8988T (cell line): ENCODE results near the gene ILK.

ENCODE experiments used
- DNase-seq: peaks from one replicate; pipeline ENCODE4 v3.0.0; 2011

ILK gene

DNA sequence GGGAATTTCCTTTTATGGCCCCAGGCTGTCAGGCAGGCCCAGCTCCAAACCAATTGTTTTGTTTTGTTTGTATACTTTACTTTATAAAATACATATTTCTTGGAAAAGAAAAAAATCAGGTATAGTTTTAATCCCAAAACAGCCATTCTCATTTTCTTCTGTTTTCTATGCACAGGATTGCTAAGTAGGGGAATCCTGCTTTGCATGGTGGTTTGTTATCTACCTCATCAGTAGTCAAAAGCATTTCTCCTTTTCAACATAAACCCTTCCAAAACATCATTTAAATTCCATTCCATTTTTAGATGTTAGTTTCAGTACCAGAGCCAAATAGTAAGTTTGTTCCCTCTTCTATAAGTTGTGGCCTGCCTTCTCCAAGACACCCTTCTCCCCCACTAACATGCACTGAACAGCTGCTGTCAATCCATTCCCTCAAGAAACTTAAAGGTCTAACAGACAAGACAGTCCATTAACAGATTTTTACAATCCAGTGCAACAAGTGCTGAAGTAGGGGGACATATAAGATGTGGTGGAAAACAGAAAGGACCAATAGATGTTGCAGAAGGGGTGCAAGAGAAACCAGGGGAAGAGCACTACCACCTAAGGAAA lies 3.7 kb downstream of the ILK start:
- DNase-seq = no peak

DNA sequence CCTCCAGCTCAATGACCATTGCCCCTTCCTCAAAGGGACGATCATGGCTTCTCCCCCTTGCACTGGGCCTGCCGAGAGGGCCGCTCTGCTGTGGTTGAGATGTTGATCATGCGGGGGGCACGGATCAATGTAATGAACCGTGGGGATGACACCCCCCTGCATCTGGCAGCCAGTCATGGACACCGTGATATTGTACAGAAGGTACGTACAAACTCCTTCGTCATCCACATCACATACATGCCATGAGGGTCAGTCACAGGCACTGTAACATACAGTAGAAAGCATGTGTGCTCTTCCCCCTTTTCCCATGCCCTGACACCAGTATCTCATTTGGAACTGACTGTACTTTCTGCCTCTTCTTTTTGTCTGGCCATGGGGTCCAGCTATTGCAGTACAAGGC lies 4.4 kb downstream of the ILK start:
- DNase-seq = no peak

DNA sequence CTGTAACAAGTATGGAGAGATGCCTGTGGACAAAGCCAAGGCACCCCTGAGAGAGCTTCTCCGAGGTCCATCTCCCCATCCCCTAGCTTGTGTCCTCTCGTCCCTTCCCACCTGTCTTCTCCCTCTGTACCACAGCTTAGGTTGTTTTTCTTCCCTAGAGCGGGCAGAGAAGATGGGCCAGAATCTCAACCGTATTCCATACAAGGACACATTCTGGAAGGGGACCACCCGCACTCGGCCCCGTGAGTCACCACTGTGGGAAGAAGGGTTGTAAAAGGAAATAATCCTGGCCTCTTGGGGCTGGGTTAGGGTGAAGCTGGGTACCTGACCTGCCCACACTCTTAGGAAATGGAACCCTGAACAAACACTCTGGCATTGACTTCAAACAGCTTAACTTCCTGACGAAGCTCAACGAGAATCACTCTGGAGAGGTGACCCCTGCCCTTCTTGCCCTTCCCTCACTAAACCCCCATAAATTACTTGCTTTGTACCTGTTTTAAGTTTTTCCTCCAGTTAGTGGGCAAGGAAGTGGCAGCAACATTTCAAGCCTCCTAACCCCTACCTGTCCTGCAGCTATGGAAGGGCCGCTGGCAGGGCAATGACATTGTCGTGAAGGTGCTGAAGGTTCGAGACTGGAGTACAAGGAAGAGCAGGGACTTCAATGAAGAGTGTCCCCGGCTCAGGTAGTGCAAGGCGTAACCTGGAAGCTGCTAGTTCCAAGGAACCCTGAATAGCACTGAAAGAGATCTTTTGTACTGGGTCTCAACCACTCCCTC lies 5.3 kb downstream of the ILK start:
- DNase-seq = no peak

DNA sequence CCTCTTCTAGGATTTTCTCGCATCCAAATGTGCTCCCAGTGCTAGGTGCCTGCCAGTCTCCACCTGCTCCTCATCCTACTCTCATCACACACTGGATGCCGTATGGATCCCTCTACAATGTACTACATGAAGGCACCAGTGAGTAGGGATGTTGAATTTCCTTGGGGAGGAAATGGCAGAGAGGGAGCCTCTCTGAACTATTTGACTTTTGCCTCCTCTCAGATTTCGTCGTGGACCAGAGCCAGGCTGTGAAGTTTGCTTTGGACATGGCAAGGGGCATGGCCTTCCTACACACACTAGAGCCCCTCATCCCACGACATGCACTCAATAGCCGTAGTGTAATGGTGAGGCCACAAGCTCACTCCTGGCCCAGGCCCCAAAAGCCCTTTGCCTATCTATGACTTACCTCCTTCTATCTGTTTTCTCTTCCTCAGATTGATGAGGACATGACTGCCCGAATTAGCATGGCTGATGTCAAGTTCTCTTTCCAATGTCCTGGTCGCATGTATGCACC lies 6.0 kb downstream of the ILK start:
- DNase-seq = no peak

DNA sequence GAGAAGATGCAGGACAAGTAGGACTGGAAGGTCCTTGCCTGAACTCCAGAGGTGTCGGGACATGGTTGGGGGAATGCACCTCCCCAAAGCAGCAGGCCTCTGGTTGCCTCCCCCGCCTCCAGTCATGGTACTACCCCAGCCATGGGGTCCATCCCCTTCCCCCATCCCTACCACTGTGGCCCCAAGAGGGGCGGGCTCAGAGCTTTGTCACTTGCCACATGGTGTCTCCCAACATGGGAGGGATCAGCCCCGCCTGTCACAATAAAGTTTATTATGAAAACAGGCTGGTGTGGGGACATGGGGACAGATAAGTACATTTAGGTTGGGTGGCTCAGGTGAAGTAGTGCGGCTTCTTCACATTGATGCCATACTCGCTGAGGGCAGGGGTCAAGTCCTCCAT lies 7.0 kb downstream of the ILK start:
- no peak for DNase-seq

DNA sequence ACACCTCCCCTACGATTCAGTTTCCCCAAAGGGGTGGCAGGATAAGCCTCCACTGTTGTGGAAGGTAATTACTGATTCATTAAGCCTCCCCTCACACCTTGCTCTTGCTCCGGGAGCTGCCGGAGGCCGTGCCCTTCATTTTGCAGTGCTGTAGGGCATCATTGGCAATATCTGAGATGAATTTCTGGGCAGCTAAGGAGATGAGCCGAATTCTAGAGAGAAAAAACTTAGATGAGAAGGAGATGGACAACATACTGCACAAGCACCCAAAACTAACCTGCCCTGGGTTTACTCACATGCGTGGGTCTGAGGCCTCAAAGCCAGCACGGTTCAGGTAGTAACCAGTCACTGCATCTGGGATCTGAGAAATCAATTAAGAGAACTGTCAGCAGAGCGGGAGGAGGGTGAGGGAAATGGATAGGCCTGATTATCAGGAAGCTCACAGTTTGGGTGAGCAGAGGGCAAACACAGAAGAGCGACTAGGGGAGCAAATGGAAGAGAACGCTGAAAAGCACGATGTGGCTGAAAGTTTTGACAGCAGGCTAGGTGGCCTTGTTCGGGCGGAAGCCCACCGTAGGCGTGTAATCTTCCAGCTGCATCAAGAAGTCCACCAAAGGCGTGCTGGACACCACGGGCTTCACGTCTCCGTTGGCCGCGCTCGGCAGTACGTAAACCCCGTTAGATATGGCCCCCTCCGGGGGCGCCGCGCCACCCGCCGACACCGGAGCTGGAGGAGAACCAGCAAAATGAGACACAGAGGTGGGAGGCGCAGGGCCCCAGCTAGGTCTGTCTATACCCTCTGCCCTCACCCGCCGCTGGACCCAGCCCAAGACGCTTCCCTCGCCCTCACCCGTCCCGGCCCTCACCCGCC lies 7.8 kb downstream of the ILK start:
- DNase-seq = no peak

DNA sequence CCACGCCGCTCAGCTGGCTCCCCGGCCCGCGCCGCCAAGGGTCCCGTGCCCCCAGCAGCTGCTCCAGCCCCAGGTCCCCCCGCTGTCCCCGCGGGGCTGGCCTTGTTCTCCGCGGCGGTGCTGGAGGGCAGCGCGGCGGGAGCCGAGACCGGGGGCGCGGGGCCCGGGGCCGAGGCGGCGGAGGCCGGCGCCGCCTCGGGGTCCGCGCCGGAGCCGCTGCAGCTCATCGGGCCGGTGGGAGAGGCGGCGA lies 8.3 kb downstream of the ILK start:
- no peak for DNase-seq

DNA sequence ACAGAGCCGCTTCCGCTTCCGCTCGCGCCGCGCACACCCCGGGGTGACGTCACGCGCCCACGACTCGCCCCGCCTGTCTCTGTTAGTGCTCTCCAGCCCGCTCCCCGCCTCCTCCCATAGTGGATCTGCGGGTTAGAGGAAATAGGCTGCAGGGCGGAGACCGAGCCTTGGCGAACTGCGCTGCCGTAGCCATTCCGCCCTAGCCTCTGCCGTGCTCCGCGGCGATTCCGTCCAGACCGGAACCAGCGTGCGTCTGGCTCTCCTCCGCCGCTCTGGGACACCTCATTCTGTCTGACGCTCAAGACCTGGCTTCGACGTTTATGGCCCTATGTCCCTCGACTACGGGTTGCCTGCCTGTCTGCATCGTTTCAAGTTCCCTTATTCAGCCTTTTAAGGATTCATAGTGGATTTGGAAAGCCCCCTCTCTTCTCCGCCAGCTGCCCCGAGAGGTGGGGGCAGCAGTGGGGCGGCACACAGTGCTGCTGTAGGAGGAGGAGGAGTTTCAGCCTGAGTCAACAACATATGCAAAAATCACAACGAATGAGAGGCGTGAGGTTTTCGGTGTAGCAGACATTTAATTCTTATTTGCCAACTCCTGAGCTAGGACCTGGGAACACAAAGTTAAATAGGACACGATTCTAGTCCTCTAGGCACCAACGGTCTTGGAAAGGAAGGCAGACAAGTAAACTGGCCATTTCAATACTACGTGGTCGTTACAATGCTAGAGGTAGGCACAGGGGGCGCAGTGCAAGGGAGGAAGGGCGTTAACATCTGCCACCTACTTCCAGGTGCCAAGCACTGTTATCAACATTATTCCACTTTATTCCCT lies 8.9 kb downstream of the ILK start, which contains the start of gene TAF10:
Gene TAF10 (minus strand): TSS at position 4 of the 829 bp plus-strand sequence. CDS start 27 bp downstream, outside the sequence.
- DNase-seq = peak; percentile 92

DNA sequence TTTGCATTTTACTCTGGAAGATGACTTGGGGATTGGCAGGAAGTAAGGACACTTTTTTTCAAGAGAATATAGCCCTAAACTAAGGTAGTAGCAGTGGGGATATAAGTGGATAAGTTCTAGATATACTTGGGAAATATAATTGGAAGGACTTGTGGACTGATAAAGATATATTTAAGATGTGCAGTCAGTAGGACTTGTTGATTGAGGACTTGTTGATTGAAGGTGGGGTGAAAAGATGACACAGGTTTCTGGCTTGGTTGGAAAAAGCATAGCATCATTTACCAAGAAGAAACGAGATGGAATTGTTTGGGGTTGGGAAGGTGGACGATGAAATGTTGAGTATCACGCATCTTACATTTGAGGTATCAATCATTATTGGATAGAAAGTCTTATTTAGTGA lies 9.9 kb downstream of the ILK start:
- no peak for DNase-seq

DNA sequence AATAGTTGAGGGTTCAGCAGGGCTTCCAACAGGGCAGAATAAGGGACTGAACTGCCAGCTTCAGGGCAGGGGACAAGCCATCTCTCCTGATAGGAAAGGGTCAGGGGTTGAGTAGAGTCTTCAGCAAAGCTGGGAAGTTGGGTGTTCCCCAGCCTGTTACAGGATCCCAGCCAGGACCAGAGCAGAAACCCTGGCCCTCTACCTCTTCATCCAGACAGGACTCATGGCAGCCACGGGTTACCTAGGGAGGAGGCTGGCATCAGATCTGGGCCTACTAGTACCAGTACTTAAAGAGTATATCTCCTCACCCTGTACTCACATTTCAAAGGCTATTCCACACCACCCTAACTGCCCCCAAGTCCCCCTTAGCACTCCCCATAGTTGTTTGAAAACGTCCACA lies 10.9 kb downstream of the ILK start:
- DNase-seq = no peak

DNA sequence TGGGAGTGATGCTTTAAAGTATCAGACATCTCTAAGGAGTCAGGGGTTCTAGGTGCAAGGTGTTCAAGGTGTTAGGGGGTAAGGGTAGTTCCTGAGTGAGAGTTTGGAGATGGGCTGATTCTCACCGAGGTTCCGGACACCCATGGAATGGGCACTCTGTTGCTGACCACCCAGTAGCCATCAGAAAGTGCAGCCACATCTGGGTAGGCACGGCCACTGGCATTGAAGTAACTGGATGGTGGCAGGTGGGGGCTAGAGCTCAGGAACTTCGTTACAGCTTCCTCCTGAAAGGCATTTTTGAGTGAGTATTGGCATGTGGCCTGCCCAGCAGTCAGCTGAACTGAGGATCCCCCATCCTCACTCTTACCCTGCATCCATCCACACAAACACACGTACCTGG lies 11.5 kb downstream of the ILK start:
- DNase-seq = no peak

DNA sequence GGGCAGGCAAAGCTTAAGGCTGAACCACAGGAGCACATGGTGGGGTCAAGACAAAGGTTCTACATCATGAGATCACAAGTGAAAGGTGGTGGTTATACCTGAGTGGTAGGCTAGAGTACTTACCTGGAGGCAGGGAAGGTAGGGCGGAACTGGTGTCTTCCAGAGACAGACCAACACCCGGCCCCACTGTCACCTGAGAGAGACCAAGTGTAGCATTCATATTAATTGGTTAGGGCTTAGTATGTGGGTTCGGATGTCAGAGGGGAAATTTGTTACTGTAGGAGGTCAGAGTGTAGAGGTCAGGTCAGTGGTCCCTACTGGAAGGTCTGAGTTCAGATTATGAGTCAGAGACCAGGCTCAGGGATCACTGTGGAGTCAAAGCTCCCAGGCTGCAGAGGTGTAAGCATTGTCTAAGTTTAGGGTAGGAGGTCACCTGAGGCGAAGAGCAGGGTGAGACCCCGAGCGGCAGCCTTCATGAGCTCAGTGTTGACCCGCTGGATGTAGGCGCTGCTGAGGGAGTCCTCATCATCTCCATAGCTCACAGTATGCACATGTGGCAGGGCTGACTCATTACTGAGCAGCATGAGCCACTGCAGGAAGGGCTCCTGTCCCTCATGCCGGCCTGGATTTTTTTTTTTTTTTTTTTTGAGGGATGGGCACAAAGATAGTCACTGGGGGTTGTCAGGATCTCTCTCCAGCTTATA lies 12.5 kb downstream of the ILK start:
- no peak for DNase-seq

DNA sequence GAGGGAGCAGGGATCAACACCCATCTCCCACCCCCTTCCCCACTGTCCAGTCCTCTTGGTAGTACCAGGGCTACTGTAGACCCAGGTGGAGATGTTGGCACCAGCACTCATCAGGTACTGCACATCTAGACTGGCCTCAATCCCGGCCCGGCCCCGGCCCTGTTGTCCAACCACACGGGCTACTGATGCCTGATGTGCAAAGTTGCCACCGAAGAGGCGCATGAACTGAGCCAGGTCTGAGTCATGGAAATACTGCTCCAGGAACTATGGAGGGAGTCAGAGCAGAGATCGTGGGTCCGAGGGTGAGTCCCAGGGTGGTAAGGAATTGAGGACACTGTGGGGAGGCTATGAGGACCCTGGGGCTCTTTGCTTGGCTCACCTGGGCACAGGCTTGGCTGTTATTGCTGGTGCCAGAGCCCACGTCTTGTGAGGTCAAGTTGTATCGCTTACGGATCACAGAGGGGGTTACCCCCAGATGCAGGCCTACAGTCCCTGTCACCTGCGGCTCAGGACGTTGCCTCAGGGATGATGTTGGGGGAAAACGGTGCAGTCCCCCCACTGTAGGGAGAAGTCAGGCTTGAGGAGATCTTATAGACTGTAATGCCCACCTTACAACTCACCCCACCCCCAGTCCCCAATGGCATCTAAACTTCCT lies 13.1 kb downstream of the ILK start:
- no peak for DNase-seq

DNA sequence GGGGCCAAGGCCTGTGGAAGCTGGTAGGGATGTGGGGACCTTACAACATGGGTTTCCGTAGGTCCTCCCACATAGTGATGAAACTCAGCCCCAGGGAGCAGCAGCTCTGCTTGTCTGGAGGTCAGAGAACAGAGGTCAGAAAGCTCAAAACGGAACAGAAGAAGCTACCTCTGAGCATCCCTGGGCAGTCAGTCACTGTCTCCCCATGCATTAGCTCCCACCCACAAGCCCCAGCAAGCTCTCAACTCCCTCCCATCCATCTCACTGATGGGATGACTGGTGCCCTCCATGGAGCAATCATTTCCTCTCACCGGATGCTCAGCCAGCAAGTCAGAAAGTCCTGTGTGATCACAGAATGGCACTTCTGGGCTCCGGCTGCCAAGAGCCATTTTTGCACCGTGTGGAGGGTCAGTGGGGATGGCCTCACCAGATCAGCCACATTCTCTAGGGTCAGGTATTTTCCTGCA lies 13.8 kb downstream of the ILK start:
- DNase-seq = no peak

DNA sequence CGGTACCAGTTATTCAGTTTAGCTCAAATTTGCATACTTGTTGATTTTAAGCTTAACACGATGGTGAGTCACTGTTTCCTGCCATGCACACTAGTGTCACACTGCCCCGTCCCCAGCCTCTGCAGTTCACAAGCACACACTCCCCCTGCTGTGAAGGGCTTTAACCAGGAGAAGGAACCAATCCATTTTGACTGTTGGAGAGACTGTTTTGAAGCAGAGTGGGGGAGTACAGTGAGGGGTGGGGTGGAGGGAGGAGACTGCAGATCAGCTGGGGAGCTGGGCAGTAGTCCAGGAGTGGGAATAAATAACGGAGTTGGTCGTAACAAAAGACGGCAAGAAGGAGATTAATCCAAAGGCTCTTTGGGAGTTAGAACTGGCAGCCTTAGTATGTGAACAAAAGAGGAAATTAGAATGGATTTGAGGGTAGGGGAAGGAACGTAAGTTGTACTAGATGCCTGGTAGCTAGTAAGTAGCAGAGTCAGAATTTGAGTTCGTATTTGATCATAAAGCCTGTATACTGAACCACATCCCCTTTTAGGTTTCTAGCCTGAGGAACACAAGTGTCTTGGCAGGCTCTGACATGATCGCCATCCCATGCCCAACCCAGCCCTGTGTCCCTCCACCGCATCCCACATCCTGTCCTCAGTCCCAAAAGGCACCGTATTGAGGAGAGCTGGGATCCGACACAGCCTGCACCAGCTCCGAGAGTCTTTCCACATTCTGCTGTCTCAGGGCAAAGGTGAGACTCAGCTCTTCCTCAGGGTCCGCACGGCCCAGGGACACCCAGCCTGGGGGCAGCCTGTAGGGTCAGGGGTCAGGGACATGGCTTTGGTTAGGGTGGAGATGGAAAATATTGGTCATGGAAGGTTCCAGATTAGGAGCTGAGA lies 14.8 kb downstream of the ILK start:
- DNase-seq = no peak

DNA sequence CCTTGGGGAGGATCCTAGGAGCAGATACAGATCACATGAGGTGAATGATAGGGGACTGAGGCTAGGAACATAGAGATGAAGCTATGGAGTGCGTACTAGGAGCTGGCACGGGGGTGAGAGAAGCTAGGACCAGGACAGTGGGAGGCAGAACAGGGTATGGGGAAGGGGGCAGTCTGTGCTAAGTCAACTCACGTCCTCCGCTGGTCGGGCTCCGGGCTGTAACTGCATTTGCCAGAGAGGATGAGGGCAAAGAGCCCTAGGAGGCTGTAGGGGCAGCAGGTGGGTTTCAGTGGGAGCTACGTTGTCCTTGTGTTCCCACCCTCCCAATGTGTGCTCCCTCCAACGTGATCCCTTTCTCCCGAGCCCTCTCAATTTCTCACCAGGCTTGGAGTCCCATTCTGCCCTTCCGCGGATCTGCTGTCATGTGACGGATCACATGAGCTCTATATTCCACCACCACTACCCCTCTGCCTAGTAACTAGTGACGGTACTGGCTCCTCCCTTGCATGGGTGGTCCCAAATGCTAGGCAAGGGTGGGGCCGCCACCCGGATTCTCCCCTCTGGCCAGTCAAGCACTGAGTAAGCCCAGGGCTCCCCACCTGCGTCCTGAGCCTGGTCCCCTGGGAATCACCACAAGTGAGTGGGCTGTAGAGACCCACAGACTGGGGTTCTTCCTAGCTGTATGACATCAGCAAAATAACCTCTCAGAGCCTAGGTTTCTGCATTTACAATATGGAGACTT lies 15.6 kb downstream of the ILK start, which contains the start of gene TPP1:
Gene TPP1 (minus strand): TSS at position 419 of the 742 bp plus-strand sequence. CDS start 22 bp downstream, at position 397.
- DNase-seq = peak; percentile 99

DNA sequence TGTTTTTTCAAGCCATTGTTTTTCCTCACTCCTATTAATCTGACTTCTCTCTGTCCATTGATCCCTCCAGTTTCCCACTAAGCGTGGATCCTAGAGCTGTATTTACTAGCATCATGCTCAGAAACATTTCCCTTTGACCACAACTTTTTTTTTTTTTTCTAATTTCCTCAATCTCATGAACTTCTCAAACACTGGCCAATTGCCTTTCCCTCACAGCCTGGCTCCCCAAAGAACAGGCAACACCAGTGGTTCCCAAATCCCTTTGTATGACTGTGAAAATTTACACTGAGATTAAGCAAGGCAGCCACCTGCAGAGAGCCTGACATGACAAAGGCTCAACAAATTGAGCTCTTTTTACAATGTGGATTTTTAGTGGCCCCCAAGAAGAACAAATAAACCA lies 17.1 kb downstream of the ILK start:
- DNase-seq = no peak

DNA sequence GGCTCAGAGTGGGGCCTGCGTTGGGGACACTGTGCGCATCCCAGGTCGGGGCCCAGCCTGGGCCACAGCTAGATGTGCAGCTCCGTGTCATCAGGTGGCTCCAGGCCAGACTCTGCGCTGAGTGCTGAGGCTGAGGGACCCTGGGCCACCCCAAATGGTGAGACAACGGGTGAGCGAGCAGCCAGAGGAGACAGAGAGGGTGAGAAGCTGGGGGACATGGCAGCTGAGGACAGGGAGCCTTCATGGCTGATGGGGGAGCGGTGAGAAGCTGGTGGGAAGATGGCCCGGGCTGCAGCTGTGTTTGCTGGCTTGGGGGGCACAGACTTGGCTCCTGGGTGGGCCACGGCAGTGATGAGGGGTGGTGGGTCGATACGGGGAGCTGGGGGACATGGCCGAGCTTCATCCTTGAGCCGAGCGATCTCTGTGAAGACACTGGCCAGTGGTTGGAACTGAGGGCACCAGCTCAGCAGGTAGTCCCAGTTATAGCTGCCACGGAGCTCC lies 18.2 kb downstream of the ILK start:
- no peak for DNase-seq
